ENCODE data around the gene CCDC86.
"Not testable (repeated sequence)": the region's sequence is repeated elsewhere in the genome, so short reads cannot be mapped to it uniquely, and the experiment has no call there.

Gene CCDC86

DNA sequence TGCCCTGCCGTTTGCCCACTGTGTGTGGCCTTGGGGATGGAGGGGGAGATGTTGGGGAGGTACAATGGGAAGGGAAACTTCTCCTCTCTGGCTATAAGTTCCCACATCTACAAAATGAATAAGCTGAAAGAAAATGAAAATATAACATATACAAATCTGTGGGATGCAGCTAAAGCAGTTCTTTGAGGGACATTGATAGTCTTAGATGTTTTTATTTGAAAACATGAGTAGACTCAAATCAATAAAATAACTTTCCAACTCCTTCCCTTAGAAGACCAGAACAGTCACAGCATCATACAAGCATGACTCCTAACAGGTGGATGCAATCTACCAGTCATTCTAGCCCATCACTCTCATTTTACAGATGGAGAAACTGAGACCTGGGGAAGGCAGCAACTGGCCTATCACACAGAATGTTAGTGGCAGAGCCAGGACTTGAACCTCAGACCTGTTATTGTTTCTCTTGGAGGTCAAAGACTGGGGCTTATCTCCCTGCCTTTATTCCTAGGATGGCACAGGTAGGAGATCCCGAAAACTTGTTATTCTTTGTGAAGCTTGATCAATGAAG lies 25.2 kb upstream of the CCDC86 start:
- TF ChIP-seq CTCF (IDR thresholded peaks at IDR 0.05; ENCODE audit: extremely low read depth, missing control alignments), result no peak
- DNase-seq (ENCODE audit: low spot score), result no peak

- TF ChIP-seq CTCF (IDR thresholded peaks at IDR 0.05; ENCODE audit: extremely low read depth, missing control alignments), result no peak
- DNase-seq (ENCODE audit: low spot score), result no peak
These were observed 23.9 kb upstream of the CCDC86 start for GRCh38 chr11:60818057-60818456.

- DNase-seq (ENCODE audit: low spot score), result no peak
- TF ChIP-seq CTCF (IDR thresholded peaks at IDR 0.05; ENCODE audit: extremely low read depth, missing control alignments), result no peak
These were observed 19.9 kb upstream of the CCDC86 start for GRCh38 chr11:60821827-60822599.

- DNase-seq (ENCODE audit: low spot score), result not testable (repeated sequence)
These were observed 18.1 kb upstream of the CCDC86 start for GRCh38 chr11:60823745-60824306.

- no peak for DNase-seq (ENCODE audit: low spot score)
- TF ChIP-seq CTCF (IDR thresholded peaks at IDR 0.05; ENCODE audit: extremely low read depth, missing control alignments), result no peak
These were observed 16.8 kb upstream of the CCDC86 start for GRCh38 chr11:60825118-60825517.

DNA sequence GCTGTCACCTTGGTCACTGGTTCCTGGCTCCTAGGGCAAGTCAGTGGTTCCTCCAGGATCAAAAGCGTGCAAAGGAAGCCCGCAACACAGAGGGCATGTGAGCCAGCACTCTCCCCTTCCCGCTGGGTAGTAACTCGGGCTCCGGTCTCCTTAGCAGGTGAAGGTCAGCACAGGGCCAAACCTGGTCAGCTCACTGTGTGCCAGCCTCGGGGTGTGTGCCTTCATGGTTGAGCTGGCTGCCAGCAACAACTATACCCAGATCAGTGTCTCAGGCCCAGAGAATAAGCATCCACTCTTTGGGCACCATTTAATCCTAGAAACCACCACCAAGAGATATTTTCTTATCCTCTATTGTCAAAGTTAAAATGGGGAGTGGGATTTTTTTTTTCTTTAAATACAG lies 16.1 kb upstream of the CCDC86 start:
- DNase-seq (ENCODE audit: low spot score), result no peak
- TF ChIP-seq CTCF (IDR thresholded peaks at IDR 0.05; ENCODE audit: extremely low read depth, missing control alignments), result no peak

DNA sequence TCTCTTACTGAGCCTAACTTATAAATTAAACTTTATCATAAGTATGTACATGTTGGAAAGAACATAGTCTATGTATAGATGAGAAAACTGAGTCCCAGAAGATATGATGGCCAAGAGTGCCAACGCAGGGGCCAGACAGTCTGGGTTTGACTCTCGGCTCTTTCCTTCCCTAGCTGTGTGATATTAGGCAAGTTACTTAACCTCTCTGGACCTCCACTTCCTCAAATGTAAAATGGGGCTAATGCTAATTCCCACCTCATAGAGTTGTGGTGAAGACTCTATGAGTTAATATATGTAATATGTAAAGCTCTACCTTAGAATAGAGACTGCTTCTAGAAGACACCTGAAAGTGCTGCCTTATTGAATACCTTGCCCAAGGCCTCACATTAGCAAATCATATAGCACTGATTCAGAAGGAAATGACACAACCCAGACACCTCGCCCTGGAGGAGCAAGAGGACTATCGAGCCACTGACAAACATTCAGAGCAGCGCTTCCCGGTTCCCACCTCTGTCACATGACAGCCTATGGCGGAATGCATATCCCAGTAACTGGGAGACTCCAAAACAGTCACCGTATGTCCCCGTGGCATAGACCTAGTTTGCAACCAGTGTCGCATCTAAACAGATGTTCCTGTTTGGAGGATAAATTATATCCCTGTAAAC lies 11.3 kb upstream of the CCDC86 start:
- TF ChIP-seq CTCF (IDR thresholded peaks at IDR 0.05; ENCODE audit: extremely low read depth, missing control alignments), result no peak
- no peak for DNase-seq (ENCODE audit: low spot score)
